A549 (cell line): ENCODE results near the gene BRAF.

Source experiments
- CBX2 ChIP-seq: fragments of 200-600 bp; sonication (generic); IDR thresholded peaks from 2 replicates; pipeline ENCODE4 v1.6.1; 2016; ENCODE audit warnings: low read depth, mild to moderate bottlenecking, borderline replicate concordance
- CEBPB ChIP-seq, 2 experiments: fragments of >200 bp in 1 of 2; sonication (Bioruptor Twin) in 1 of 2; formaldehyde crosslinking in 1 of 2; IDR thresholded peaks; 2 replicates each; pipeline ENCODE4 v1.6.1; 2012 to 2016
- CTCF ChIP-seq: fragments of >200 bp; sonication (Bioruptor Twin); formaldehyde crosslinking; IDR thresholded peaks from 3 replicates; pipeline ENCODE4 v1.5.1; 2016
- ELK1 ChIP-seq: fragments of 150-350 bp; IDR thresholded peaks from 2 replicates; pipeline ENCODE4 v1.6.1; 2014; ENCODE audit warnings: low read depth, mild to moderate bottlenecking, low read length
- EP300 ChIP-seq, 2 experiments: fragments of >200 bp; sonication (Bioruptor Twin); formaldehyde crosslinking; IDR thresholded peaks; 2 replicates in 1 of 2; 3 replicates in 1 of 2; pipeline ENCODE4 v1.6.1; 2016 to 2017
- KDM5A ChIP-seq: fragments of 200-600 bp; sonication (generic); IDR thresholded peaks from 2 replicates; pipeline ENCODE4 v1.6.1; 2016; ENCODE audit warnings: antibody characterized with exemption, mild to moderate bottlenecking
- MAX ChIP-seq: IDR thresholded peaks from 2 replicates; pipeline ENCODE4 v1.6.1; 2012
- POLR2A ChIP-seq: IDR thresholded peaks from 2 replicates; pipeline ENCODE4 v1.6.1; 2012; ENCODE audit warnings: mild to moderate bottlenecking, low read length
- POLR2AphosphoS2 ChIP-seq: conservative IDR thresholded peaks from 2 replicates; pipeline ENCODE4 v1.6.1; 2012; ENCODE audit warnings: low read length, improper control_type of control experiment, inconsistent platforms
- REST ChIP-seq: fragments of 200-600 bp; sonication (generic); IDR thresholded peaks from 2 replicates; pipeline ENCODE4 v1.6.1; 2016; ENCODE audit warnings: antibody characterized with exemption, mild to moderate bottlenecking, moderate library complexity
- TF ChIP-seq, protein P1 (sequence below): fragments of >200 bp; sonication (Bioruptor Twin); formaldehyde crosslinking; IDR thresholded peaks from 3 replicates; pipeline ENCODE4 v1.6.1; 2016

DNA sequence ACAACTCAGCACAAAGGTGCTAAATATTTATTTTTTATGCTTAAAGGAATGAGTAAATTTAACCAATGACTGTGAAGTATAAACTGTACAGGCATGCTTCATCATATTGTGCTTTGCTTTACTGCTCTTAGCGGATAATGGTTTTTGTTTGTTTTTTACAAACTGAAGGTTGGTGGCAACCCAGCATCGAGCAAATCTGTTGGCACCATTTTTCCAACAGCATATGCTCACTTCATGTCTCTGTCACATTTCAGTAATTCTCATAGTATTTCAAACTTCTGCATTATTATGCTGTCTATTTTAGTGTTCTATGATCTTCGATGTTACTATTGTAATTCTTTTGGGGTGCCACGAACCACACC, 22.8 kb downstream of the BRAF start:
- TF ChIP-seq CBX2 = no peak
- TF ChIP-seq CTCF = no peak
- TF ChIP-seq POLR2AphosphoS2 = no peak
- TF ChIP-seq CEBPB (IDR thresholded peaks at IDR 0.05) = no peak
- no peak for TF ChIP-seq ELK1
- TF ChIP-seq POLR2A = no peak
- no peak for TF ChIP-seq MAX
- TF ChIP-seq, protein P1, sequence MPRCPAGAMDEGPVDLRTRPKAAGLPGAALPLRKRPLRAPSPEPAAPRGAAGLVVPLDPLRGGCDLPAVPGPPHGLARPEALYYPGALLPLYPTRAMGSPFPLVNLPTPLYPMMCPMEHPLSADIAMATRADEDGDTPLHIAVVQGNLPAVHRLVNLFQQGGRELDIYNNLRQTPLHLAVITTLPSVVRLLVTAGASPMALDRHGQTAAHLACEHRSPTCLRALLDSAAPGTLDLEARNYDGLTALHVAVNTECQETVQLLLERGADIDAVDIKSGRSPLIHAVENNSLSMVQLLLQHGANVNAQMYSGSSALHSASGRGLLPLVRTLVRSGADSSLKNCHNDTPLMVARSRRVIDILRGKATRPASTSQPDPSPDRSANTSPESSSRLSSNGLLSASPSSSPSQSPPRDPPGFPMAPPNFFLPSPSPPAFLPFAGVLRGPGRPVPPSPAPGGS = no peak
- TF ChIP-seq EP300 (IDR thresholded peaks at IDR 0.05) = no peak
- TF ChIP-seq REST = no peak
- TF ChIP-seq KDM5A = no peak
